HepG2 (cell line): ENCODE data around the gene ORC2. TPM values are rescaled to one million over a fixed set of nuclear protein-coding genes. Genes with fewer than 3 reads are reported as not detected.

Experiments used
- ATF2 ChIP-seq: sonication (generic); formaldehyde crosslinking; IDR thresholded peaks from 2 replicates; pipeline ENCODE4 v1.4.0; 2020; ENCODE audit warnings: missing genetic modification reagents
- ATF4 ChIP-seq, 2 experiments: fragments of 450-650 bp in 1 of 2; sonication (generic) in 1 of 2; formaldehyde crosslinking; IDR thresholded peaks; 2 replicates each; pipeline versions ENCODE4 v1.5.0 to v1.8.0; 2020 to 2022; ENCODE audit warnings: mild to moderate bottlenecking in 1 of 2, missing genetic modification reagents in 1 of 2
- EEA1 ChIP-seq: sonication (generic); formaldehyde crosslinking; IDR thresholded peaks from 2 replicates; pipeline ENCODE4 v1.5.1; 2020; ENCODE audit warnings: mild to moderate bottlenecking, missing genetic modification reagents, borderline replicate concordance
- ERF ChIP-seq: IDR thresholded peaks from 2 replicates; pipeline ENCODE4 v1.6.1; 2018; ENCODE audit warnings: missing biosample characterization, missing genetic modification reagents
- FOSL2 ChIP-seq: sonication (generic); formaldehyde crosslinking; IDR thresholded peaks from 2 replicates; pipeline ENCODE4 v1.4.0; 2020; ENCODE audit warnings: missing genetic modification reagents
- GATAD1 ChIP-seq: IDR thresholded peaks from 2 replicates; pipeline ENCODE4 v1.6.1; 2016; ENCODE audit warnings: missing genetic modification reagents, missing compliant biosample characterization
- HDAC2 ChIP-seq: sonication (generic); formaldehyde crosslinking; IDR thresholded peaks from 2 replicates; pipeline ENCODE4 v1.4.0; 2020; ENCODE audit warnings: missing genetic modification reagents
- MXD1 ChIP-seq: sonication (generic); formaldehyde crosslinking; IDR thresholded peaks from 2 replicates; pipeline ENCODE4 v1.4.0; 2020; ENCODE audit warnings: mild to moderate bottlenecking, missing genetic modification reagents
- SCMH1 ChIP-seq: sonication (generic); formaldehyde crosslinking; IDR thresholded peaks from 2 replicates; pipeline ENCODE4 v1.9.0; 2021; ENCODE audit warnings: missing genetic modification reagents, mild to moderate bottlenecking, borderline replicate concordance
- SIX1 ChIP-seq: sonication (generic); formaldehyde crosslinking; IDR thresholded peaks from 2 replicates; pipeline ENCODE4 v1.4.0; 2020; ENCODE audit warnings: missing genetic modification reagents, borderline replicate concordance
- TRIM24 ChIP-seq: sonication (generic); formaldehyde crosslinking; IDR thresholded peaks from 2 replicates; pipeline ENCODE4 v1.8.0; 2022; ENCODE audit warnings: mild to moderate bottlenecking, missing genetic modification reagents
- ZBTB49 ChIP-seq: sonication (generic); formaldehyde crosslinking; IDR thresholded peaks from 2 replicates; pipeline ENCODE4 v1.4.0; 2020; ENCODE audit warnings: missing genetic modification reagents, borderline replicate concordance
- ZFP36 ChIP-seq: fragments of 150-350 bp; IDR thresholded peaks from 2 replicates; pipeline ENCODE4 v1.6.1; 2018; ENCODE audit warnings: borderline replicate concordance, low read length, low read depth; ENCODE audit not compliant: partially characterized antibody
- ZNF225 ChIP-seq: sonication (generic); formaldehyde crosslinking; IDR thresholded peaks from 2 replicates; pipeline ENCODE4 v1.4.0; 2020; ENCODE audit warnings: mild to moderate bottlenecking, missing genetic modification reagents
- ZNF232 ChIP-seq: sonication (generic); formaldehyde crosslinking; IDR thresholded peaks from 2 replicates; pipeline ENCODE4 v1.4.0; 2020; ENCODE audit warnings: missing genetic modification reagents, borderline replicate concordance
- ZNF235 ChIP-seq: sonication (generic); formaldehyde crosslinking; IDR thresholded peaks from 2 replicates; pipeline ENCODE4 v1.8.1; 2023; ENCODE audit warnings: mild to moderate bottlenecking, missing genetic modification reagents, borderline replicate concordance
- ZNF296 ChIP-seq: sonication (generic); formaldehyde crosslinking; conservative IDR thresholded peaks from 2 replicates; pipeline ENCODE4 v1.5.0; 2020; ENCODE audit warnings: mild to moderate bottlenecking, missing genetic modification reagents
- ZNF33B ChIP-seq: sonication (generic); formaldehyde crosslinking; IDR thresholded peaks from 2 replicates; pipeline ENCODE4 v1.5.1; 2020; ENCODE audit warnings: mild to moderate bottlenecking, missing genetic modification reagents
- ZNF616 ChIP-seq: sonication (generic); formaldehyde crosslinking; IDR thresholded peaks from 2 replicates; pipeline ENCODE4 v1.5.0; 2020; ENCODE audit warnings: low read depth, mild to moderate bottlenecking, missing genetic modification reagents
- ZNF724P ChIP-seq: sonication (generic); formaldehyde crosslinking; IDR thresholded peaks from 2 replicates; pipeline ENCODE4 v1.8.0; 2022; ENCODE audit warnings: missing genetic modification reagents, borderline replicate concordance
- ZNF781 ChIP-seq: sonication (generic); formaldehyde crosslinking; IDR thresholded peaks from 2 replicates; pipeline ENCODE4 v1.5.1; 2020; ENCODE audit warnings: borderline replicate concordance, mild to moderate bottlenecking, missing genetic modification reagents; ENCODE audit errors: not compliant biosample characterization
- polyA plus RNA-seq, 8 experiments: library from polyadenylated mRNA; depleted of rRNA in 3 of 8; stranded (reverse) in 7 of 8; unstranded in 1 of 8; fragments of >200 nt; fragmentation: Illumina TruSeq in 4 of 8; extraction: Trizol in 4 of 8; gene quantifications; 2 replicates each; pipeline versions ENCODE4 v1.2.1 to v1.2.3, GENCODE V29; 2011 to 2016; ENCODE audit warnings: low read depth in 4 of 8, missing spikeins in 1 of 8, mixed read lengths in 1 of 8; ENCODE audit not compliant: insufficient read depth in 1 of 8
- total RNA-seq, 5 experiments: library from RNA; depleted of rRNA; stranded (reverse); fragments of >200 nt; fragmentation: Illumina TruSeq; extraction: Trizol; gene quantifications; 2 replicates each; pipeline ENCODE4 v1.2.3, GENCODE V29; 2016; ENCODE audit warnings: low read depth in 1 of 5
- TF ChIP-seq, protein P1 (sequence below): IDR thresholded peaks from 2 replicates; pipeline ENCODE4 v1.6.1; 2016; ENCODE audit warnings: low read depth

Gene ORC2
- total and polyA plus RNA-seq, 2 of the 13 experiments (the other 11 are each of a cell fraction or from before 2014, with no cell fraction given): 19.3 to 73.5 TPM

- TF ChIP-seq ATF4 (CRISPR knock-in tag; IDR thresholded peaks at IDR 0.05): peak in 1 of 2 experiments; percentile 40; a peak in 1 of 4 replicates
- TF ChIP-seq ZNF235: no peak
- 0 out of 2 replicates have a peak, but pooled peaks have one; percentile 28 for TF ChIP-seq ZNF616
- peak; percentile 88; the same call in 1 of the 2 replicates for TF ChIP-seq SIX1 (CRISPR knock-in tag)
- no peak for TF ChIP-seq ZBTB49
- TF ChIP-seq GATAD1 (CRISPR knock-in tag): peak; percentile 98
- 0 out of 2 replicates have a peak, but pooled peaks have one; percentile 57 for TF ChIP-seq ZNF33B (CRISPR knock-in tag)
- peak; percentile 71 for TF ChIP-seq FOSL2 (CRISPR knock-in tag)
- peak; percentile 57; the same call in 1 of the 2 replicates for TF ChIP-seq ZNF232 (CRISPR knock-in tag)
- peak; percentile 51 for TF ChIP-seq ERF (CRISPR knock-in tag)
- peak; percentile 76 for TF ChIP-seq ZNF781 (CRISPR knock-in tag)
- no peak for TF ChIP-seq TRIM24 (CRISPR knock-in tag)
- no peak for TF ChIP-seq ZFP36
- TF ChIP-seq ATF2 (CRISPR knock-in tag): peak; percentile 94
- TF ChIP-seq ZNF296 (CRISPR knock-in tag): no peak
- peak; percentile 65; the same call in 1 of the 2 replicates for TF ChIP-seq ZNF724P (CRISPR knock-in tag)
- no peak for TF ChIP-seq SCMH1 (CRISPR knock-in tag)
- TF ChIP-seq HDAC2 (CRISPR knock-in tag): peak; percentile 64
- TF ChIP-seq MXD1 (CRISPR knock-in tag): 0 out of 2 replicates have a peak, but pooled peaks have one; percentile 41
- TF ChIP-seq EEA1: no peak
- TF ChIP-seq ZNF225 (CRISPR knock-in tag): no peak
- TF ChIP-seq, protein P1, sequence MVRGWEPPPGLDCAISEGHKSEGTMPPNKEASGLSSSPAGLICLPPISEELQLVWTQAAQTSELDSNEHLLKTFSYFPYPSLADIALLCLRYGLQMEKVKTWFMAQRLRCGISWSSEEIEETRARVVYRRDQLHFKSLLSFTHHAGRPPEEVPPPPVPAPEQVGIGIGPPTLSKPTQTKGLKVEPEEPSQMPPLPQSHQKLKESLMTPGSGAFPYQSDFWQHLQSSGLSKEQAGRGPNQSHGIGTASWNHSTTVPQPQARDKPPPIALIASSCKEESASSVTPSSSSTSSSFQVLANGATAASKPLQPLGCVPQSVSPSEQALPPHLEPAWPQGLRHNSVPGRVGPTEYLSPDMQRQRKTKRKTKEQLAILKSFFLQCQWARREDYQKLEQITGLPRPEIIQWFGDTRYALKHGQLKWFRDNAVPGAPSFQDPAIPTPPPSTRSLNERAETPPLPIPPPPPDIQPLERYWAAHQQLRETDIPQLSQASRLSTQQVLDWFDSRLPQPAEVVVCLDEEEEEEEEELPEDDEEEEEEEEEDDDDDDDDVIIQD: peak; percentile 17; the same call in 1 of the 2 replicates
These were observed 74.5 kb downstream of the ORC2 start, which contains the start of the genes NIF3L1 and PPIL3 (continued) for GRCh38 chr2:200888704-200889625.
